GM12878 (cell line): ENCODE data around the gene TMEM121B.

Source experiments
- EGR1 ChIP-seq, 2 experiments: IDR thresholded peaks; 1 replicate in 1 of 2; 2 replicates in 1 of 2; pipeline ENCODE4 v1.6.1; 2011 to 2012; ENCODE audit warnings: low read depth in 2 of 2, low read length in 2 of 2, borderline replicate concordance in 1 of 2, mild to moderate bottlenecking in 1 of 2, moderate library complexity in 1 of 2
- EP300 ChIP-seq, 2 experiments: fragments of 150-350 bp in 1 of 2; IDR thresholded peaks; 2 replicates each; pipeline ENCODE4 v1.6.1; 2011 to 2012; ENCODE audit warnings: low read depth in 2 of 2, low read length in 2 of 2, borderline replicate concordance in 1 of 2, improper control_type of control experiment in 1 of 2, inconsistent platforms in 1 of 2; ENCODE audit not compliant: control insufficient read depth in 1 of 2
- EZH2 ChIP-seq: IDR thresholded peaks from 2 replicates; pipeline ENCODE4 v1.6.1; 2012; ENCODE audit warnings: low read depth, mild to moderate bottlenecking, control low read depth, inconsistent platforms, low read length, borderline replicate concordance; ENCODE audit not compliant: control insufficient read depth
- FOS ChIP-seq: IDR thresholded peaks from 3 replicates; pipeline ENCODE4 v1.6.1; 2011; ENCODE audit warnings: borderline replicate concordance; ENCODE audit not compliant: insufficient read length; ENCODE audit errors: extremely low read depth
- FOXM1 ChIP-seq: IDR thresholded peaks from 2 replicates; pipeline ENCODE4 v1.6.1; 2012; ENCODE audit warnings: low read depth, mild to moderate bottlenecking, inconsistent platforms, low read length, moderate library complexity
- MYC ChIP-seq: IDR thresholded peaks from 2 replicates; pipeline ENCODE4 v1.6.1; 2011; ENCODE audit warnings: mild to moderate bottlenecking, low read length, moderate library complexity, inconsistent platforms; ENCODE audit not compliant: insufficient read depth, insufficient replicate concordance, insufficient read length, severe bottlenecking
- POLR2AphosphoS2 ChIP-seq: IDR thresholded peaks from 2 replicates; pipeline ENCODE4 v1.6.1; 2011; ENCODE audit warnings: low read depth, mild to moderate bottlenecking, low read length, improper control_type of control experiment, moderate library complexity
- POLR2AphosphoS5 ChIP-seq: IDR thresholded peaks from 2 replicates; pipeline ENCODE4 v1.6.1; 2011; ENCODE audit warnings: mild to moderate bottlenecking, low read length, inconsistent platforms
- SP1 ChIP-seq: IDR thresholded peaks from one replicate; pipeline ENCODE4 v1.6.1; 2011; ENCODE audit warnings: low read depth, low read length
- TAF1 ChIP-seq: IDR thresholded peaks from 2 replicates; pipeline ENCODE4 v1.6.1; 2011; ENCODE audit warnings: mild to moderate bottlenecking, low read depth, low read length, borderline replicate concordance
- TCF12 ChIP-seq: IDR thresholded peaks from 2 replicates; pipeline ENCODE4 v1.6.1; 2011; ENCODE audit warnings: low read depth, mild to moderate bottlenecking, low read length
- TCF3 ChIP-seq: IDR thresholded peaks from 2 replicates; pipeline ENCODE4 v1.6.1; 2012; ENCODE audit warnings: low read depth, mild to moderate bottlenecking, low read length, borderline replicate concordance; ENCODE audit not compliant: insufficient read depth
- TF ChIP-seq, protein P1 (sequence below), 3 experiments: IDR thresholded peaks in 2 of 3; conservative IDR thresholded peaks in 1 of 3; 2 replicates each; pipeline ENCODE4 v1.5.1; 2011; ENCODE audit warnings: low read depth in 3 of 3, low read length in 3 of 3, mild to moderate bottlenecking in 3 of 3, control low read depth in 2 of 3, moderate library complexity in 2 of 3, inconsistent platforms in 1 of 3, mixed read lengths in 1 of 3; ENCODE audit not compliant: control insufficient read depth in 2 of 3, insufficient read depth in 1 of 3; ENCODE audit errors: extremely low read depth in 1 of 3
- TF ChIP-seq, protein P2 (sequence below): IDR thresholded peaks from 2 replicates; pipeline ENCODE4 v1.6.1; 2011; ENCODE audit warnings: low read depth, mild to moderate bottlenecking, low read length, moderate library complexity, borderline replicate concordance; ENCODE audit errors: extremely low read depth

GRCh38 chr22:17079572-17079971, 41.6 kb downstream of the TMEM121B start:
- TF ChIP-seq EP300 (IDR thresholded peaks at IDR 0.05; ENCODE audit: borderline replicate concordance in 1 of 2, control insufficient read depth in 1 of 2, low read depth in 2 of 2, low read length in 2 of 2) (no peak), MYC (no peak), TAF1 (no peak), POLR2AphosphoS5 (no peak), FOS (no peak), FOXM1 (no peak), TCF12 (no peak), TCF3 (no peak), EZH2 (no peak), POLR2AphosphoS2 (no peak), SP1 (no peak), EGR1 (IDR thresholded peaks at IDR 0.05; ENCODE audit: borderline replicate concordance in 1 of 2, low read depth in 2 of 2, low read length in 2 of 2) (no peak)
- TF ChIP-seq, protein P1, sequence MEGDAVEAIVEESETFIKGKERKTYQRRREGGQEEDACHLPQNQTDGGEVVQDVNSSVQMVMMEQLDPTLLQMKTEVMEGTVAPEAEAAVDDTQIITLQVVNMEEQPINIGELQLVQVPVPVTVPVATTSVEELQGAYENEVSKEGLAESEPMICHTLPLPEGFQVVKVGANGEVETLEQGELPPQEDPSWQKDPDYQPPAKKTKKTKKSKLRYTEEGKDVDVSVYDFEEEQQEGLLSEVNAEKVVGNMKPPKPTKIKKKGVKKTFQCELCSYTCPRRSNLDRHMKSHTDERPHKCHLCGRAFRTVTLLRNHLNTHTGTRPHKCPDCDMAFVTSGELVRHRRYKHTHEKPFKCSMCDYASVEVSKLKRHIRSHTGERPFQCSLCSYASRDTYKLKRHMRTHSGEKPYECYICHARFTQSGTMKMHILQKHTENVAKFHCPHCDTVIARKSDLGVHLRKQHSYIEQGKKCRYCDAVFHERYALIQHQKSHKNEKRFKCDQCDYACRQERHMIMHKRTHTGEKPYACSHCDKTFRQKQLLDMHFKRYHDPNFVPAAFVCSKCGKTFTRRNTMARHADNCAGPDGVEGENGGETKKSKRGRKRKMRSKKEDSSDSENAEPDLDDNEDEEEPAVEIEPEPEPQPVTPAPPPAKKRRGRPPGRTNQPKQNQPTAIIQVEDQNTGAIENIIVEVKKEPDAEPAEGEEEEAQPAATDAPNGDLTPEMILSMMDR (IDR thresholded peaks at IDR 0.05 in 2 of 3, conservative IDR thresholded peaks at IDR 0.05 in 1 of 3; ENCODE audit: control insufficient read depth in 2 of 3, extremely low read depth in 1 of 3, insufficient read depth in 1 of 3, low read depth in 3 of 3, low read length in 3 of 3): no peak
- TF ChIP-seq, protein P2, sequence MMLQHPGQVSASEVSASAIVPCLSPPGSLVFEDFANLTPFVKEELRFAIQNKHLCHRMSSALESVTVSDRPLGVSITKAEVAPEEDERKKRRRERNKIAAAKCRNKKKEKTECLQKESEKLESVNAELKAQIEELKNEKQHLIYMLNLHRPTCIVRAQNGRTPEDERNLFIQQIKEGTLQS: no peak
